Mucosa of stomach (tissue), 1 donor: ENCODE measurements around the gene ASXL3.

Source experiments
- H3K27me3 ChIP-seq: one replicate; pipeline ENCODE4 v1.7.0; 2013; ENCODE audit warnings: mild to moderate bottlenecking, low read length; ENCODE audit not compliant: control insufficient read depth, insufficient read depth
- H3K36me3 ChIP-seq: one replicate; pipeline ENCODE4 v1.7.0; 2013; ENCODE audit warnings: low read length; ENCODE audit not compliant: control insufficient read depth, insufficient read depth
- H3K4me1 ChIP-seq: one replicate; pipeline ENCODE4 v1.7.0; 2013; ENCODE audit warnings: mild to moderate bottlenecking, low read length; ENCODE audit not compliant: control insufficient read depth, insufficient read depth
- H3K4me3 ChIP-seq: one replicate; pipeline ENCODE4 v1.7.0; 2013; ENCODE audit warnings: low read length
- H3K9ac ChIP-seq: one replicate; pipeline ENCODE4 v1.7.0; 2013; ENCODE audit warnings: mild to moderate bottlenecking, low read length, moderate library complexity
- H3K9me3 ChIP-seq: one replicate; pipeline ENCODE4 v1.7.0; 2013; ENCODE audit warnings: mild to moderate bottlenecking, low read length, moderate library complexity; ENCODE audit not compliant: control insufficient read depth
- donor health status: Pancreatic carcinoma.

The ASXL3 gene

DNA sequence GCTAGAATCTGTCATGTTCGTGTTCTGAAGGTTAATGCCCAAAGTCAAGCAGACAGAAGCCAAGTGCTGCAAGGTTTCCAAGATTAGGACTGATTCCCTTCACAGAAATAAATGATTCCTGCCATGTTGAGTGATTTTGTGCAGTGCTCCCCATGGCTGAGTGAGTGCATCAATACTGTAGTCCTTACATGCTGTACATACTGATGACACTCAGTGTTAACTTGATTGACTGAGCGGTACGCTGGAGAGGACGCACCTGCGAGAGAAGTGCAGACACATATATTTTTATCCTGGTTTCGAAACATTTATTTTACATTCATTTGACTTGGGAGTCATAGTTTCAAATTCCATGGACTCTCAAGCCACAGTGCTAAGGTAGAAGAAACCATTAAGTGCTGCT, 92.0 kb downstream of the ASXL3 start:
- no peaks in the 10 kb centered on the region for H3K9me3 ChIP-seq
- no peaks in the 10 kb centered on the region for H3K27me3 ChIP-seq
- no peaks in the 10 kb centered on the region for H3K36me3 ChIP-seq
- H3K4me3 ChIP-seq: no peak overlapping the region
- H3K9ac ChIP-seq: no peak overlapping the region
- H3K4me1 ChIP-seq: no peaks in the 10 kb centered on the region

DNA sequence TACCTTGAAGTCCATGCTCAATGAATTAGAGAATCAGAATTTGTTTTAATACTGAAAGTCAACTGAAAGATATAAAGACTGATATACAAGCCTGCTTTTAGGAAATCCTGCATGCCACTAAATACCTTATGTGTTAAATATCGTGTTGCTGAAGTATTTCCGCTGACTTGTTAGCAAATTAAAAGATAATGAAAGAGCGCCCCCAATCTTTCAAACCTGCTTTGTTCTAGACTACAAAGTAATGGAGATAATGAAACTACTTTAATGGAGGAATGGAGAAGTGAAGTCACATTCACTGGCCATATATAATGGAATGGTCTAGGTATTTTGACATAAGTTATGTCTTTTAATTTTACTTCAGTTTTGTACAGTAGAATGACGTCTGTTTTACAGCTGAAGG, 95.7 kb downstream of the ASXL3 start:
- Histone ChIP-seq H3K9ac (no peak overlapping the region), H3K4me3 (no peak overlapping the region), H3K9me3 (no peaks in the 10 kb centered on the region), H3K4me1 (no peaks in the 10 kb centered on the region), H3K36me3 (no peaks in the 10 kb centered on the region), H3K27me3 (no peaks in the 10 kb centered on the region)

DNA sequence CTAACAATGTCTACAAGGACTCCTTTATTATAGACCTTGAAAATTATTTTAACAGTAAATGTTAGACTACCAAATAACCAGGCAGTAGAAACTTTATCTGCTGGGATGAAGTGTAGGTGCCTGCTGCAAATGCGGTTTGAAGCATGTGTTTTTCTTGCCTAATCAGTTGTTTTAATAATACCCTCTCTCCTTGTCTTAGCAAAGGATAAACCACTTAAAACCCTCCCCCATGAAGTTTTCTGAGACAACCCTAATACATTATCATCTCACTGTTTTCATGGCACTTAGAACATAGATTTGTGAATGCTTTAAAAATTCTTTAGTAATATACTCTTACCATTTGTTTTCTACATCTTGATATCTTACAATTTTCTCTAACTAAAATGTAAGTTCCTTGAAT, 98.6 kb downstream of the ASXL3 start:
- Histone ChIP-seq H3K36me3 (no peaks in the 10 kb centered on the region), H3K4me3 (no peak overlapping the region), H3K4me1 (no peaks in the 10 kb centered on the region), H3K9me3 (no peaks in the 10 kb centered on the region), H3K27me3 (no peaks in the 10 kb centered on the region), H3K9ac (no peak overlapping the region)

- no peaks in the 10 kb centered on the region for H3K36me3 ChIP-seq
Measured at GRCh38 chr18:33677891-33678290, 99.9 kb downstream of the ASXL3 start.

DNA sequence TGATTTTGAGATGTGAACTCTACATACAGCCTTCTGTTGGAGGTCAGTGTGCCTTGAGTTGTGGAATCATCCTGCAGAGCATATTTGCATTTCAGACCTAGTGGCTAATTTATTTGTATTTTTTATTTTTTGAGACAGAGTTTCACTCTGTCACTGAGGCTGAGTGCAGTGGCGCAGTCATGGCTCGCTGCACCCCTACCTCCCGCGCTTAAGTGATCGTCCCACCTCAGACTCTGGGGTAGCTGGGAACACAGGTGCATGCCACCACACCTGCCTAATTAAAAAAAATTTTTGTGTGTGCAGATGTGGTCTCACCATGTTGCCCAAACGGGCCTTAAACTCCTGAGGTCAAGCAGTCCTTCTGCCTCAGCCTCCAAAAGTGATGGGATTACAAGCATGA, 104.4 kb downstream of the ASXL3 start:
- Histone ChIP-seq H3K9me3 (no peaks in the 10 kb centered on the region), H3K9ac (no peak overlapping the region), H3K27me3 (no peaks in the 10 kb centered on the region), H3K4me3 (no peak overlapping the region), H3K36me3 (no peaks in the 10 kb centered on the region), H3K4me1 (no peaks in the 10 kb centered on the region)

More at GRCh38 chr18:33677891-33678290, 99.9 kb downstream of the ASXL3 start:
- no peak overlapping the region for H3K4me3 ChIP-seq
- H3K9me3 ChIP-seq: no peaks in the 10 kb centered on the region
- H3K4me1 ChIP-seq: no peaks in the 10 kb centered on the region
- no peaks in the 10 kb centered on the region for H3K27me3 ChIP-seq
- H3K9ac ChIP-seq: no peak overlapping the region

DNA sequence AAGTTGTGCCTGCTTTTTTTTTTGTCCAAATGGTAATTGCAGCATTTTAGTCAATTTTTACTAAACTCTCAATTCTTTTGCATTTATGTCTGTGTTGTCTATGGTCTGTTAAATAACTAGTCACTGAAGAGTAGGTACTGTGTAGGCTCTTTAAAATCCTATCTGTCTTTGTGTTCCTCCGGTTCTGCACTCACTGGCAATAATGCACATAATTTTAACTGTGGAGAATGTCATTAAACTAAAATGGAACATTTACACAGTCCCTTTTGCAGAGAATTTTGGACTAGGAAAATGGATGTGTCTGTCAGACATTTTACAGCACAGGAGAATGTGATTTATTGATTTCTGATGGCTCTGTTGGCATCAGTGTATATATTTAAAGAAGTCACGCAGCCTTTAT, 116.6 kb downstream of the ASXL3 start:
- no peaks in the 10 kb centered on the region for H3K36me3 ChIP-seq
- H3K4me1 ChIP-seq: no peaks in the 10 kb centered on the region
- H3K9ac ChIP-seq: no peak overlapping the region
- H3K9me3 ChIP-seq: no peaks in the 10 kb centered on the region
- no peaks in the 10 kb centered on the region for H3K27me3 ChIP-seq
- no peak overlapping the region for H3K4me3 ChIP-seq

DNA sequence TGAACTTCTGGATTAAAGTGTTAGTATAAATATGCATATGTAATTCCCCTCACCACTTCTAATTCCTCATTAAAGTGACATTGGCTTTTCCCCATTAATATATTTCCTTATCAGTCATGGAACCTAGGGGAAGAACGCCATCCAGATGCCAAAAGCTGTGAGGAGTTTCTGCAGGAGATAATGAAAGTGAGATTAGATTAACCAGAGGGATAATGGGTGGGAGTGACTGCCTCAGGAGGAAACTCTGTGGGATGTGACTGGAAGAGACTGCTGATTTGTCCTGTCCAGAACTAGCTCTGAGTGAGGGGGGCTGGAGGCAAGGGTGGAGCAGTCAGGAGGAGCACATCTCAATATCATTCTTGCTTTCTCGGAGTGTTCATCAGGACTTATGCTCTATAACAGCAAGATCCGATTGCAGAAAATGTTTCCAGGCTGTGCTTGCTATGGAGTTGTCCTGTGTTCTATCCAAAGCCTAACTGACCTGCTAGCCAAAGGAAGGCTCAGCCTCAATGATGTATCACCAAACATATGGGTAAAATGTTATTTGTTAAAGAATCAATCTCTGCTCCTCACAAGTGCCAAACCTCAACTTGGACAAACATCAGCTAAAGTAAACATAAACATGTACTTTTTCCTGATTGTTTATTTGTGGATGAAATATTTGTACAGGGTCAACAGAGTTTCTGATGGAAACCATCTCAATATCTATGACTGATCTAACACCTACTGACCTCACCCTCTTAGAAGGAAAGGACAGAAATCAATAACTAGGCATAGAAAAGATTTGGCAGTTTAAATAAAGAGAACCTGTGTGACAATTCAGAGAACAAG, 118.5 kb downstream of the ASXL3 start:
- no peaks in the 10 kb centered on the region for H3K27me3 ChIP-seq
- H3K9ac ChIP-seq: no peak overlapping the region
- no peak overlapping the region for H3K4me3 ChIP-seq
- no peaks in the 10 kb centered on the region for H3K36me3 ChIP-seq
- no peaks in the 10 kb centered on the region for H3K9me3 ChIP-seq
- no peaks in the 10 kb centered on the region for H3K4me1 ChIP-seq

DNA sequence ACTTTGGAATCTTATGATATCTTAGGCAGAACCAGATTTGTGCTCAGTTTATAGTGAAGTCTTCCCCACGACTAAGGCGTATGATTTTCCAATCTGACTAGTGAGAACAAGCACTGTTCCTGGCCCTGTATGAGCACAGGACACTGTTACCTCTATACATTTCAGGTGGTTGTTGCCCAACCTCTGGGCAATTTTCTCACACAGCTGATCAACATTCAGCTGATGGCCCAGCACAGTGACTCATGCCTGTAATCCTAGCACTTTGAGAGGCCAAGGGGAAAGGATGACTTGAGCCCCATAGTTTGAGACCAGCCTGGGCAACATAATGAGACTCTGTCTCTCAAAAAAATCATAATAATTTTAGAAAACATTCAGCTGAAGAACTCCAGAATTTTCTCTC, 119.5 kb downstream of the ASXL3 start:
- Histone ChIP-seq H3K27me3 (no peaks in the 10 kb centered on the region), H3K4me3 (no peak overlapping the region), H3K36me3 (no peaks in the 10 kb centered on the region), H3K9ac (no peak overlapping the region), H3K4me1 (no peaks in the 10 kb centered on the region), H3K9me3 (no peaks in the 10 kb centered on the region)

- no peaks in the 10 kb centered on the region for H3K4me1 ChIP-seq
- no peaks in the 10 kb centered on the region for H3K9me3 ChIP-seq
- no peaks in the 10 kb centered on the region for H3K27me3 ChIP-seq
- no peak overlapping the region for H3K9ac ChIP-seq
- no peak overlapping the region for H3K4me3 ChIP-seq
- no peaks in the 10 kb centered on the region for H3K36me3 ChIP-seq
Measured at GRCh38 chr18:33699372-33699771, 121.4 kb downstream of the ASXL3 start.

GRCh38 chr18:33700513-33700976, 122.5 kb downstream of the ASXL3 start:
- no peaks in the 10 kb centered on the region for H3K27me3 ChIP-seq
- no peaks in the 10 kb centered on the region for H3K4me1 ChIP-seq
- H3K9me3 ChIP-seq: no peaks in the 10 kb centered on the region
- no peaks in the 10 kb centered on the region for H3K36me3 ChIP-seq
- H3K9ac ChIP-seq: no peak overlapping the region
- H3K4me3 ChIP-seq: no peak overlapping the region

DNA sequence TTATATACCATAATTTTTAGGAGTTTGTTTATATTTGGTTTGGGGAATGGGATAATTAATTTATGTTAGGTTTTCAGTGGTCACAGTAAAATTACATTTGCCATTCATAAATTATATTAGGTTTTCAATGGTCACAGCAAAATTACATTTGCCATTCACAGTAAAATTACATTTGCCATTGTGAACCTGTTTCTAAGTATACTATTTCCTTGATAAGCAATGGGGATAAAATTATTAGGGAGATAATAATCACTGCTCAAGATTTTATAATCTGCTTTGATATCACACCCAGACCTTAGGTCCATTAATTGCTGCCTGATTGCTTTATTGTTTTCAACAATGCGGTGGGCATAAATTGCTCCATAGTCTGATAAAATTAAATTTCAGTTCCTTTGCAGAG, 124.6 kb downstream of the ASXL3 start:
- Histone ChIP-seq H3K27me3 (no peaks in the 10 kb centered on the region), H3K36me3 (no peaks in the 10 kb centered on the region), H3K4me3 (no peak overlapping the region), H3K9me3 (no peaks in the 10 kb centered on the region), H3K4me1 (no peaks in the 10 kb centered on the region), H3K9ac (no peak overlapping the region)

DNA sequence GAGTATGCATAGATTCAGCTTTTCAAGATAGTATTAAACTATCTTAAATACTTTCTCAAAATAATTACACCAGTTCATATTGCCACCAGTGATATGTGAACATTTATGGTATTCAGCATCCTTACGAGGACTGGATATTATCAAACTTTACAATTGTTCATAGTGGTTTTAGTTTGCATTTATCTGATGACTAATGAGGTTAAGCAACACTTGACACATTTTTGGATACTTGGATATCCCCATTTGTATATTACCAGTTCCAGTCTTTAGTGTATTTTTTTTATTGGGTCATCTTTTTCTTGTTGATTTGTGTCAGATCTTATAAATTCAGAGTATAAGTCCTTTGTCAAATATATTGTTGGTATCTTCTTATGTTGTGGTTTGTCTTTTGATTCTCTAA, 128.4 kb downstream of the ASXL3 start:
- H3K36me3 ChIP-seq: no peaks in the 10 kb centered on the region
- no peak overlapping the region for H3K4me3 ChIP-seq

DNA sequence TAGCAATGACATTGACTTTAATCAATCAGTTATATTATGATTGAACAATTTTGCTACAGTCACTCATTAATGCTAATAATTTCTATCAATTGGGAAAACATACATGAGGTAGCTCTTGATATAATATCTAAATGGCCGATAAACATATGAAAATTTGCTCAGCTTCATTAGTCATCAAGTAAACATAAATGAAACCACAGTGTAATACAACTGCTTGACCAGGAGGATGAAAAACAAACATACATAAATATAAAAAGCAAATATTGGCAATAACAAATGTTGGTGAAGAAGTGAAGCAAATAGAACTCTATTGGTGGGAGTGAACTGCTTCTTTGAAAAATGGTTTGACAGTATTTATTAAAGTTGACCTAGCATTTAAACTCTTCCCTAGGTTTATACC, 130.9 kb downstream of the ASXL3 start:
- Histone ChIP-seq H3K9me3 (no peaks in the 10 kb centered on the region), H3K9ac (no peak overlapping the region), H3K36me3 (no peaks in the 10 kb centered on the region), H3K4me1 (no peaks in the 10 kb centered on the region), H3K4me3 (no peak overlapping the region), H3K27me3 (no peaks in the 10 kb centered on the region)

More for the DNA sequence above, 128.4 kb downstream of the ASXL3 start:
- H3K27me3 ChIP-seq: no peaks in the 10 kb centered on the region
- H3K4me1 ChIP-seq: no peaks in the 10 kb centered on the region
- no peak overlapping the region for H3K9ac ChIP-seq
- H3K9me3 ChIP-seq: no peaks in the 10 kb centered on the region
